Ovary (tissue), 9 donors: Measurements from ENCODE around the gene FASTK. TPM values are rescaled to one million over a fixed set of nuclear protein-coding genes. Genes with fewer than 3 reads are reported as not detected.

Experiments
- DNase-seq, 5 donors: peaks; one replicate each; pipeline ENCODE4 v3.0.0-alpha.2; 2019 to 2020
- H3K27ac ChIP-seq, 2 donors: fragments of 200-600 bp; one replicate each; pipeline versions ENCODE4 v1.5.1 to v1.8.0; 2019 to 2022
- H3K27me3 ChIP-seq: fragments of 200-600 bp; one replicate; pipeline ENCODE4 v1.8.0; 2022
- H3K36me3 ChIP-seq: fragments of 200-600 bp; sonication (generic); one replicate; pipeline ENCODE4 v1.5.1; 2019
- H3K4me1 ChIP-seq: one replicate; pipeline ENCODE4 v1.8.1; 2013; ENCODE audit warnings: mild to moderate bottlenecking, moderate library complexity; ENCODE audit not compliant: insufficient read depth
- H3K4me3 ChIP-seq: fragments of 200-600 bp; sonication (generic); one replicate; pipeline ENCODE4 v1.5.1; 2017
- H3K9me3 ChIP-seq, 2 donors: fragments of 200-600 bp in 1 of 2; sonication (generic) in 1 of 2; one replicate each; pipeline versions ENCODE4 v1.5.1 to v1.8.1; 2013 to 2019; ENCODE audit warnings: mild to moderate bottlenecking in 1 of 2, moderate library complexity in 1 of 2
- CTCF ChIP-seq, 3 donors: fragments of 450-650 bp in 2 of 3; fragments of 200-600 bp in 1 of 3; IDR thresholded peaks; one replicate each; pipeline versions ENCODE4 v1.5.1 to v1.8.0; 2016 to 2022; ENCODE audit warnings: antibody characterized with exemption in 3 of 3, mild to moderate bottlenecking in 1 of 3
- EP300 ChIP-seq: sonication (generic); formaldehyde crosslinking; IDR thresholded peaks from one replicate; pipeline ENCODE4 v1.6.1; 2017; ENCODE audit warnings: antibody characterized with exemption
- POLR2A ChIP-seq: fragments of 450-650 bp; IDR thresholded peaks from one replicate; pipeline ENCODE4 v1.6.1; 2017; ENCODE audit warnings: antibody characterized with exemption, mild to moderate bottlenecking, moderate library complexity
- WGBS, 3 donors: extraction: QIAGEN DNeasy Blood & Tissue Kit in 1 of 3; methylation state at CpG; one replicate each; pipeline versions ENCODE4 v1.1.5 to v1.1.7; 2013 to 2017; 5-methylcytosine and 5-hydroxymethylcytosine counted together
- intact Hi-C, 4 donors: fragments of 100-400 bp; cut with DNase I; formaldehyde crosslinking; loops; one replicate each; pipeline versions ENCODE4 v1.11.0 to v1.15.1; 2022 to 2023
- polyA plus RNA-seq, 2 donors: library from polyadenylated mRNA; stranded (reverse); fragments of 200-250 nt in 1 of 2; fragments of 350-450 nt in 1 of 2; fragmentation: Illumina TruSeq in 1 of 2; extraction: RNeasy Lipid Tissue Mini Kit (QIAGEN cat#74804) in 1 of 2; gene quantifications; one replicate each; pipeline ENCODE4 v1.2.3, GENCODE V29; 2013 to 2014
- total RNA-seq, 7 donors: library from RNA; depleted of rRNA in 2 of 7; stranded (reverse); fragments of >200 nt in 2 of 7; fragmentation: NEBNext Ultra II Directional in 3 of 7; extraction: Animal tissue kit (Norgen Biotek cat#: 25700) in 3 of 7; gene quantifications; one replicate each; pipeline versions ENCODE4 v1.1.0 to v1.2.4, GENCODE V29; 2016 to 2023
- donor health status: DM: no; HTN: no; CAD: no; lungs with moderate emphysema.
- donor health status: DM: no; HTN: no; CAD: no.
- donor health status: Bipolar disorder and iron deficiency.
- donor health status: DM: yes; HTN: yes; CAD: no.
- donor health status: DM: no; HTN: no; CAD: no.
- donor health status: DM: yes; HTN: yes; CAD: no.

Gene FASTK
- total and polyA plus RNA-seq, 9 donors = 5.4 to 95.2 (median 75.8) TPM

- H3K36me3 ChIP-seq = no peaks in the 10 kb centered on the region
- TF ChIP-seq CTCF (IDR thresholded peaks at IDR 0.05) (no peak), EP300 (no peak), POLR2A (no peak)
- H3K27me3 ChIP-seq = no peaks in the 10 kb centered on the region
- peaks cover 8% of the 10 kb centered on the region for H3K4me1 ChIP-seq
- 82 to 85% (median 83%) methylated on average over 8 of the region's 8 CpGs for WGBS, 3 donors
- intact Hi-C loops = loop anchor here in 3 of 4 donors (5.0 kb wide), 4 partner anchors 39 to 174 kb away; partner anchors contain the start of gene GBX1 (in 1 of the 3)
- H3K4me3 ChIP-seq = no peak overlapping the region
- H3K27ac ChIP-seq = no peak overlapping the region
- no peaks in the 10 kb centered on the region for H3K9me3 ChIP-seq
- peak in 1 of 5 donors; percentile 10 for DNase-seq
Measured at GRCh38 chr7:151128716-151129115, 48.1 kb upstream of the FASTK start.

GRCh38 chr7:151128144-151128543 lies 47.5 kb upstream of the FASTK start:
- TF ChIP-seq POLR2A (no peak), EP300 (no peak), CTCF (IDR thresholded peaks at IDR 0.05) (no peak)
- intact Hi-C loops = loop anchor here in 3 of 4 donors (5.0 kb wide), 4 partner anchors 39 to 174 kb away; partner anchors contain the start of gene GBX1 (in 1 of the 3)
- Histone ChIP-seq H3K4me1 (peaks cover 8% of the 10 kb centered on the region), H3K27ac (no peak overlapping the region), H3K4me3 (no peak overlapping the region), H3K9me3 (no peaks in the 10 kb centered on the region), H3K36me3 (no peaks in the 10 kb centered on the region), H3K27me3 (no peaks in the 10 kb centered on the region)
- peak in 1 of 5 donors; percentile 13 for DNase-seq
- 79 to 82% (median 80%) methylated on average over 14 of the region's 14 CpGs for WGBS, 3 donors

DNA sequence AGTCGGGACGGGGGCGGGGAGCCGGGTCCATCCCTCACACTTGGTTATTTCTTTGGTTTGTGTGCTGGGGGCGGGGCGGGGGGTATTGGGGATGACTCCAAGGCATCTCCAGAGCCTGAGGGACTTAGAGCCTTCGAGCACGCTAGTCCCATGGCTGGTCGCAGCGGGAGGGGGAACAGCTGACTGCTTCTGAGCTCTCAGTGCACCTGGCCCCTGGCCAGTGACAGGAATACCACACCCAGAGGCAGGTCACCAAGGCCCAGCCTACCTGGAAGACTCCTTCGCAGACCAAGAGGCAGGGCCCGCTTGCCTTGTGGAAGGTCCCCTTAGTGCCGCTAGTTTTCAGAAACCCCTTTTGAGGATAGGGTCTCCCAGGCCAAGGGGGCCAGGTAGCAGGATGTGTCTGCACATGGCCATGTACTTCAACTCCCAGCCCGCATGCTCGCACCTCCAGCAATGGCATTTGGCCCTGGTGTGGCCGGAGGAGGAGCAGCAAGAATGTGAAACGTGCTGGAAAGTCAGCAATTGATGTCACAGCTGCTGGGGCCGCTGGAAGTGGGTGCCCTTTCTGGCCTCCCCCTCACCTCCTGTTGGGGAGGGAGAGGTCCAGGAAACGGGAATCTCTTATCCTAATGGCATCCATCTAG lies 46.0 kb upstream of the FASTK start:
- Histone ChIP-seq H3K9me3 (no peaks in the 10 kb centered on the region), H3K27me3 (no peaks in the 10 kb centered on the region), H3K27ac (no peak overlapping the region), H3K36me3 (no peaks in the 10 kb centered on the region), H3K4me3 (no peak overlapping the region), H3K4me1 (peaks cover 8% of the 10 kb centered on the region)
- 70 to 74% (median 73%) methylated on average over 18 to 19 of the region's 19 CpGs for WGBS, 3 donors
- DNase-seq = no peak
- intact Hi-C loops = loop anchor here in 3 of 4 donors (5.0 kb wide), 4 partner anchors 41 to 176 kb away; partner anchors contain the start of gene GBX1 (in 1 of the 3)
- TF ChIP-seq POLR2A (no peak), CTCF (IDR thresholded peaks at IDR 0.05) (no peak), EP300 (no peak)

DNA sequence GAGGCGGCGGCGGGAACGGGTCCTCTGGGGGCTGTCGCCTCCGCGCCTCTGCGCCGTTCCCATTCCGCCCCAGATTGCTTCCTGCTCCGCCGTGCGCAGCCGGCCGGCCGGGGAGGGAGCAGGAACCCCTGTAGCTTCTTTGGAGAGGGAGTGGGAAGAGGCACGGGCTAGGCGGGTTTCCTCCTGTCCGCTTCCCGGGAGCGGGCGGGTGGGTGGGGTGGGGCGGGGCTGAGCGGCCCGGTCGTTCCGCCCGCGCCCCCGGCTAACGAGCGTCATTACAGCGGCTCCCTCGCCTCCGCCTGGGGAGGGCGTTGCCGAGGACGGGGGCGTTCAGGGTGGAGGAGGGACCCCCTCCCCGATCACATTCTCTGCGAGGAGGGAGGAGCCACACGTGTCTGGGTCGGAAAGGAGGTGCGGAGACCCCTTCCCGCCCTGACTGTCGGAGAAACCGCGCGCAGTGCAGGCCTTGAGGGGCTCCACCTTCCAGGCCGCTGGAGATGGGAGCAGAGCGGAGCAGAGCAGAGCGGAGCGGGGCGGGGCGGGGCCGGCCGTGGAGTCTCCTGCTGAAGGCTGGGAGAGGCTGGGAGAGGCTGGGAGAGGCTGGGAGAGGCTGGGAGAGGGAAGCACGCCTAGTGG lies 45.4 kb upstream of the FASTK start:
- Histone ChIP-seq H3K4me1 (peaks cover 8% of the 10 kb centered on the region), H3K4me3 (peak overlapping the region; percentile 40), H3K36me3 (no peaks in the 10 kb centered on the region), H3K27me3 (no peaks in the 10 kb centered on the region), H3K27ac (no peak overlapping the region), H3K9me3 (no peaks in the 10 kb centered on the region)
- TF ChIP-seq EP300 = no peak
- TF ChIP-seq CTCF (IDR thresholded peaks at IDR 0.05) = no peak
- no peak for TF ChIP-seq POLR2A
- DNase-seq = peak in 1 of 5 donors; percentile 61
- 8 to 15% (median 8%) methylated on average over 54 to 58 of the region's 58 CpGs for WGBS, 3 donors
- intact Hi-C loops = loop anchor here in 3 of 4 donors (5.0 kb wide), 4 partner anchors 41 to 176 kb away; partner anchors contain the start of gene GBX1 (in 1 of the 3)
